A549 (cell line): ENCODE results near the gene TSPAN14.

ENCODE experiments used
- CTCF ChIP-seq: fragments of >200 bp; sonication (Bioruptor Twin); formaldehyde crosslinking; IDR thresholded peaks from 3 replicates; pipeline ENCODE4 v1.5.1; 2016
- SMC3 ChIP-seq: fragments of >200 bp; sonication (Bioruptor Twin); formaldehyde crosslinking; IDR thresholded peaks from 3 replicates; pipeline ENCODE4 v1.6.1; 2018; ENCODE audit warnings: inconsistent platforms

GRCh38 chr10:80544316-80544953, 90.3 kb downstream of the TSPAN14 start:
- TF ChIP-seq CTCF, result no peak
- TF ChIP-seq SMC3, result no peak
